Fibroblast of lung (primary cell): ENCODE results near the gene KIRREL3.

Experiments used
- CTCF ChIP-seq, 2 donors: IDR thresholded peaks in 1 of 2; conservative IDR thresholded peaks in 1 of 2; 1 replicate in 1 of 2; 2 replicates in 1 of 2; pipeline ENCODE4 v1.5.1; 2011 to 2012; ENCODE audit warnings: low read length in 2 of 2, control low read depth in 1 of 2, inconsistent platforms in 1 of 2, low read depth in 1 of 2, mild to moderate bottlenecking in 1 of 2
- EZH2 ChIP-seq: IDR thresholded peaks from 2 replicates; pipeline ENCODE4 v1.5.1; 2012; ENCODE audit warnings: low read length, control low read depth, mild to moderate bottlenecking; ENCODE audit errors: missing control alignments

GRCh38 chr11:126615845-126616244, 384.7 kb downstream of the KIRREL3 start:
- TF ChIP-seq CTCF (conservative IDR thresholded peaks at IDR 0.05 in 1 of 2, IDR thresholded peaks at IDR 0.05 in 1 of 2; ENCODE audit: low read depth in 1 of 2, low read length in 2 of 2) = no peak
- no peak for TF ChIP-seq EZH2
